Activated gamma-delta T cell treated with anti-CD3 and anti-CD28 coated beads, Interleukin-2, amount 50 U/mL, for 16 hours (primary cell): ENCODE data around the gene COLEC11.
"Not testable (repeated sequence)": the region's sequence is repeated elsewhere in the genome, so short reads cannot be mapped to it uniquely, and the experiment has no call there.

ENCODE experiments used
- DNase-seq: peaks from one replicate; pipeline ENCODE4 v3.0.0-alpha.2; 2020; ENCODE audit warnings: low read depth

COLEC11 gene

GRCh38 chr2:3625186-3625585 lies 30.3 kb downstream of the COLEC11 start:
- no peak for DNase-seq

- DNase-seq = no peak
These were observed 31.4 kb downstream of the COLEC11 start for GRCh38 chr2:3626118-3626811.

GRCh38 chr2:3626812-3627499 lies 32.0 kb downstream of the COLEC11 start:
- no peak for DNase-seq

- DNase-seq = no peak
These were observed 32.7 kb downstream of the COLEC11 start for GRCh38 chr2:3627500-3628100.

- DNase-seq = no peak
These were observed 33.3 kb downstream of the COLEC11 start for GRCh38 chr2:3628241-3628679.

GRCh38 chr2:3628800-3629199 lies 33.9 kb downstream of the COLEC11 start:
- no peak for DNase-seq

- DNase-seq = no peak
These were observed 35.7 kb downstream of the COLEC11 start for GRCh38 chr2:3630631-3631030.

- no peak for DNase-seq
These were observed 36.4 kb downstream of the COLEC11 start for GRCh38 chr2:3631161-3631850.

- DNase-seq = no peak
These were observed 37.1 kb downstream of the COLEC11 start for GRCh38 chr2:3631851-3632659.

GRCh38 chr2:3633089-3633981 lies 38.4 kb downstream of the COLEC11 start:
- no peak for DNase-seq

- DNase-seq = no peak
These were observed 39.2 kb downstream of the COLEC11 start for GRCh38 chr2:3633982-3634595.

GRCh38 chr2:3634596-3635121 lies 39.7 kb downstream of the COLEC11 start:
- DNase-seq = no peak

GRCh38 chr2:3635171-3635974 lies 40.5 kb downstream of the COLEC11 start:
- no peak for DNase-seq

GRCh38 chr2:3635975-3636327 lies 41.0 kb downstream of the COLEC11 start:
- not testable (repeated sequence) for DNase-seq

GRCh38 chr2:3636586-3637310 lies 41.8 kb downstream of the COLEC11 start:
- DNase-seq = no peak

- no peak for DNase-seq
These were observed 42.4 kb downstream of the COLEC11 start for GRCh38 chr2:3637311-3637675.

GRCh38 chr2:3637692-3638455 lies 43.0 kb downstream of the COLEC11 start:
- no peak for DNase-seq

- no peak for DNase-seq
These were observed 43.5 kb downstream of the COLEC11 start for GRCh38 chr2:3638456-3638810.
